NCI-H446 (cell line): Measurements from ENCODE around the gene KLHL3.

Source experiments
- DNase-seq, 2 experiments: peaks; one replicate each; lab custom pipeline; 2025; lab: John Stamatoyannopoulos, UW

Gene KLHL3

DNA sequence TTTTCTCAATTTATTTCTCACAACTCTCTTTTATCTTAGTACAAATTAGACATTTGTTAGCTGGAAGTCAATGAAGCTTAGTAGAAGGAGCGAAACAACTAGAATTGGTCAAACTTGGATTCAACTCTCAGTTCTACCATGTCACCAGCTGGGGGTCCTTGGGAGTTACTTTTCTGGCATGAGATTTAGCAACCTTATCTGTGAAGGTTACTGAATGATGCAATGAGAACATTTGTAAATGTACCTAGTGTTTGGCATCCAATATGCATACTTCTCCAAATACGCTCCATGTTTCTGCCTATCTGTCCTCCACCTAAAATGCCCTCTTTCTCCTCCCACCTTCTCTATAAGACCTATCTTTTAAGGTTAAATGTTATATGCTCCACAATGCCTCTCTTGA lies 12.0 kb upstream of the KLHL3 start:
- no peak for DNase-seq

GRCh38 chr5:137743031-137743640 lies 7.2 kb upstream of the KLHL3 start:
- peak; percentile 65 to 83 for DNase-seq

- DNase-seq = no peak
These were observed 5.8 kb upstream of the KLHL3 start for GRCh38 chr5:137741718-137742117.

DNA sequence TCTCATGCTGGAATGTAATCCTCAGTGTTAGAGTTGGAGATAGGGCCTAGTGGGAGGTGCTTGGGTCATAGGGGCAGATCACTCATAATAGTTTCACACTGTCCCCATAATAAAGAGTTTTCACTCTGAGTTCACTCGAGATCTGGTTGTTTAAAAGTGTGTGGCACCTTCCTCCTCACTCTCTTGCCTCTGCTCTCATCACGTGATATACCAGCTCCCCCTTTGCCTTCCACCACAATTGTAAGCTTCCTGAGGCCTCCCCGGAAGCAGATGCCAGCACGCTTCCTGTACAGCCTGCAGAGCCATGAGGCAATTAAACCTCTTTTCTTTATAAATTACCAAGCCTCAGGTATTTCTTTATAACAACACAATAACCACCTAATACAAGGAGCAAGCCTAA lies 3.8 kb upstream of the KLHL3 start:
- no peak for DNase-seq

GRCh38 chr5:137738947-137739346 lies 3.1 kb upstream of the KLHL3 start:
- no peak for DNase-seq

DNA sequence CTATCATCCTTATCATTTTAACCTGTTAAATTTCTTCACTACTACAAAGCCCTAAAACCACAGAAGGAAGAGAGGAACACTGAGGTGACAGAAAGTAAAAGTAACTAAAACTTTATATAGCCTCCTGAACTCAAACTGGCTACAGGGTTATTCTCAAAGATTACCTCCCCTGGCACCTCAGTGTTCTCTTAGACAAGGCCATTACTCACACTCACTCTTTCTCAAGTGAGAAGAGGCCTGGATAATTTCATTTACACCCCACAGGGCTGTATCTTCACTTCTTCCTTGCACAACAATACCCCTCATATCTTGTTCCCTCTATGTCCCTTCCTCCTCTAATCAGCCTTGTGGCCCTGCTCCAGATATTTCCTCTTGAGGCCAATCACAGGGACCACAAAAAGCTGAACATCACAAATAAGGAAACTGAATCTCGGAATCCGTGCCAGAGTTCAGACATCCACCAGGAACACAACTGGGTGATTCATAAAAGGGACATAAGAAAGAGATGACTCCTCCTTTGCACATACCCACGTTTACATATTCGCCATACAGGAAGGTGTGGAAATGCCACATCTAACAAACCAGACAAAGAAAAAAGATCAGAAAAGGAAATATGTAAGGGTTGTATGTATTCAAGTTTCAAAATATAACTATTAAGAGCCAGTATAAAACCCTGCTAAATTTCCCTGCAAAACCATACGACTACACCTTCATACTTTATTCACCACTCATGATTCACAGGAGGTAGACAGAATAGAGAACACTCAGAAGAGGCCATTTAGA lies 1.7 kb upstream of the KLHL3 start:
- DNase-seq = no peak

- DNase-seq = no peak
These were observed 607 bp upstream of the KLHL3 start for GRCh38 chr5:137736496-137736895.

DNA sequence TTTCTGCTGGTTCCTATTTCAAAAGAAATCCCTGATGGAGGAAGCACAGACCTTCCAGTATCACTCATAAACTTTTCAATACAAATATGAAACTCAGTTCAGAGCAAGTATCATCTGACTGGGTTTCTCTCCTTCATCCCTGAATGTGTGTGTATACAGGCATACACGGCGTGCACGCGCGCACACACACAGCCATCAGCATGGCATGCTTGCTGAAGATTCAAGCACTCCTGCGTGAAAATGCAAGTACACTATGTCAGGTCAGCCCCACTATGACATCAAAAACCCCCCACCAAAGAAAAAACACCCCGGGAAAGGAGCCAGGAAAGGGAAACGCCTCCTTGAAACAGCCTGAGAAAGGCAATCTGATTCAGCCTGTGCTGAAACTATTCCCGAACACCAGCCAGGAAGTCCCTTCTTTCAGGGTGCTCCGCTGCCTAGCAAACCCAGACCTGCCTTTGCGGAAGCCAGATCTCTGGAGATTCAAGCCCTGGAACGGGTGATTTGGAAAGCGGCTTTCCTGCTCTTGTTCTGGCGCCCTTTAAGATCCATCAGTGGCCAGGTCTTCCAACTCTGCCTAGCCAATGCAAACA lies 831 bp downstream of the KLHL3 start:
- DNase-seq = no peak

GRCh38 chr5:137734331-137734730 lies 1.6 kb downstream of the KLHL3 start:
- DNase-seq = no peak

GRCh38 chr5:137733922-137734321 lies 2.0 kb downstream of the KLHL3 start:
- no peak for DNase-seq

DNA sequence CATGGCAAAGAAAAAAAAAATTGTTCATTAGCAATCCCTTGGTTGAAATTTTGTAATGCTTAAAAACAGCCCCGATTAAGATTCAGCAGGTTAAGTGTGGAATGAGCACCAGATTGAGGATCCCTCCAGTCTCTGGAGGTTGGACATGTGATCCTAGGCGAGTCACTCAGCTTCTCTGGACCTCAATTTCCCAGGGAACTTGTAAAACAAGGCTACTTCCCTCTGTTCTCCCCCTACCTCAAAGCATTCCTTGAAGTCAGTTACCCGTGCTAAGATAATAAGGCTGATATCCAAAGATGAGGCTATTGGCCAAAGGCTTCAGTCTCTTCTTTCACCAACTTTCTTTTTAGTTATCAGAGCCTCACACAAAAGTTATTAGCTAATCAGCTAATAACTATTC lies 2.9 kb downstream of the KLHL3 start:
- no peak for DNase-seq

GRCh38 chr5:137731176-137731575 lies 4.7 kb downstream of the KLHL3 start:
- no peak for DNase-seq

- DNase-seq = no peak
These were observed 5.6 kb downstream of the KLHL3 start for GRCh38 chr5:137730336-137730735.

DNA sequence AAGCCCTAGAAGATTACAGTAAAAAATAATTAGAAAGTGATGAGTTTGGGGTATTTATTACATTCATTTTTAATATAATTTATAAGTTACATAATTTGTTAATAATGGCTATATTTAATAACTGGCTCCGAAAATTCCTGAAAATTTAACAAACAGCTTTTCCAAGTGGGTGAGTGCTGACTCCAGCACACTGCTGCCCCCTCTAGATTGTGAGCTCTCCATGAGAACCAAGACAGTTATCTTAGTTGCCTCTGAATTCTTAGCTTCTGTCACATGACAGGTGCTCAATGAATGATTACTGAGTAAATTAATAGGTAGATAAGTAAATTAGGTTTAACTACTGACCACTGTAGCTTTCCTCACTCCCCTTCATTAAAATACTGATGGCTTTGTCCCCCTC lies 7.8 kb downstream of the KLHL3 start:
- DNase-seq = no peak

DNA sequence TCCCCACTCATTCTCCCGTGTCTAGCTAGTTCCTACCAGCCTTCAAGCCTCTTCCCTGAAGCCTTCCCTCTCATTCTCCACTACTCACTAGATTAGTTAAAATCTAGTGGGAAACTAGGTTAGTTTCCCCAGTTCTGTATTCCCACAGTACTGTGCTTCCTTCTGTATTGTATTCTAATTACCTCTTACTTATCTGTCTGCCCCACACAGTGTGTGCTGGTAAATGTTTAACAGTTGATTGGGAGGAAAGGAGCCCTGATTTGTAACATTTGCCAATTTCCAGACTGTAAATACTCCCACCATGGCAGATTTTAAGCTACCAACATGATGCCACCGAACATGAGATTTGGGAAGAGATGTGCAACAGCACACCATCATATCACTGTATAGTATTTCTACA lies 8.3 kb downstream of the KLHL3 start:
- DNase-seq = no peak

DNA sequence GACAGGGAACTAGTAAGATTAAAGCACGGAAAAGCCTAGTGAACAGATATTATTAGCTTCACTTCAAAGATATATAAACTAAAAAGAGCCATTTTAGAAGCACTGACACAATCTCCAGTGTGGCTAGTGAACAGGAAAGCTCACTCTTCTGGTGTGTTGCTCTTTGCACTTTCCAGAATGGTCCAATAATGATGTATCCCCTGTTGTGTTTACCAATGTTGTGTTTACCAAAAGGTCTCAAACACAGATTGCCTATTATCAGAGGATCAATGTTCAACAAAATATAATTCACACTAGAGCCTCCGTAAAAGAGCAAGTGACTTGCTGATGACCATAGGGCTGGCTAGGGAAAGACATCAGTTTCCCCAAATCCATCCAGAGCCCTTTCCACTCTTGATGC lies 11.6 kb downstream of the KLHL3 start:
- no peak for DNase-seq

- peak; percentile 60 to 73 for DNase-seq
These were observed 17.3 kb downstream of the KLHL3 start for GRCh38 chr5:137718611-137719010.

- no peak for DNase-seq
These were observed 19.6 kb downstream of the KLHL3 start for GRCh38 chr5:137716337-137716736.

- no peak for DNase-seq
These were observed 20.4 kb downstream of the KLHL3 start for GRCh38 chr5:137715456-137715855.

DNA sequence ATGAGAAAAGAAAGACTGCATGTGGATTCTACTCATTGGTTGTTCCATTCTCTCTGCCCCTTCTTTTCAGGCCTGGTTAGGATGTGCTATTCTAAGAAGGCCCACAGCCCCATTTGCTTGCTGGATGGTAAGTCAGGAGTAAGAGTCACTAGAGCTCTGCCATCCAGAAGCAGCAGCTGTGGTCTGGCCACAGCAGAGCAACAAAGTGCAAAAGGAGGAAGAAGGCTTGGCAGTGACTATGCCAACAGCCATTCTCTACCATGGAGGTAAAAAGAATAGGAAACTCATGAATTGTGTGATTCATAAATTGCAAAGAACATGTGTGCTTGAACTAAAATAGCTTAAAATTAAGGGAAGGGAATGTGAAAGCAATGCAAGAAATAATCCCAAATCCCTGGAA lies 20.9 kb downstream of the KLHL3 start:
- DNase-seq = no peak

DNA sequence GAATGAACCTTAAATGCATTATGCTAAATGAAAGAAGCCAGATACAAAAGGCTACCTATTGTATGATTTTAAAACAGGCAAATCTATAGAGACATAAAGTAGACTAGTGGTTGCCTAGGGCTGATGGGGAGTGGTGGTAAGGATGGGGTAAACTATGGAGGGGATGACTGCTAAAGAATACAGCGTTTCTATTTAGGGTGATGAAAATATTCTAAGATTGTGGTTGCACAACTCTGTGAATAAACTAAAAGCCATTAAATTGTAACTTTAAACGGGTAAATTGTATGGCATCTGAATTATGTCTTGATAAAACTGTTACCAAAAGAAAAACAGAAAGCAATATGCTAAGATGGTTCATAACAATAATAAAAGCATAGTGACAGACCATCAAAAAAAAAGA lies 21.4 kb downstream of the KLHL3 start:
- DNase-seq = no peak

DNA sequence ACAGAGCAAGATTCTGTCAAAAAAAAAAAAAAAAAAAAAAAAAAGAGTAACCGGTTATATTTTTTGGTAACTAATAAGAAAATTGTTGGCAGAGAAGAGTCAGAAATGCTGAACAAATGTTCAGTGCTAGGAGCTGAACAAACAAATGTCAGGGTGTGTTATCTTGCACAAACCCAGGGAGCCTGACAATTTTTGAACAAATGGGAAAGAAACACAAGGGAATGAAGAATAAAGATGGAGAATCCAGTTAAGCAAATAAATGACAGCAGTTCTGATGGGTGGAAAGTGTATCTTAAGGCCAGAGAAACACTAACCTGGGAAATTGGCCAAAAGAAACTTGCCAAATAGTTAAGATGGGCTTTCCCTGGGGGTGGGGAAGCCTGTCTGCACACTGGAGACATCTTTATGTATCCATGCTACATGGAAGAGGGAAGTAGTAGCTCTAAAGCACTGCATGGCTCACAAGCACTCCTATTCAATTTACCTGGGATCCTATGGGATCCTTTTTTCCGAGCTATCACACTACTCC lies 23.7 kb downstream of the KLHL3 start:
- peak; percentile 26 to 90 for DNase-seq

DNA sequence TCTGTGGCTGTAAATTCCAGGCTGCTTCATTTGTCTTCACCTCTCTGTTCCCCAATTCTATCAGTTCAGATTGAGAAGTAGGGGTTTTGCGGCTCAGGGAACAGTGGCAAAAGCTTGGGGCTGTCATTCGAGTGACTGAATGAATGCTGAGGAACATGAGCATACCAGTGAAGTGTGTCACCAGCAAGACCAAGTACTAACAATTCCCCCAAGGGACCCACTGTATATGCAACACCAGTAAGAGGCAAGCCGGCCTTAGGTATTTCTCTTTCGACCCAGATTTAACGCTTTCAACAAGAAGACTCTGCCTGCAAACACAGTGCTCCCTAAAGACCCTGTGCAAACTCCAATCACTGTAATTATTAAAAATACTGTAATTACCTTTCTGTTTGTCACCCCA lies 25.8 kb downstream of the KLHL3 start:
- DNase-seq = no peak
